Measurements from ENCODE around the gene INS.

- TF ChIP-seq POLR2A (IDR thresholded peaks at IDR 0.05), result no peak
- TF ChIP-seq, protein P1, sequence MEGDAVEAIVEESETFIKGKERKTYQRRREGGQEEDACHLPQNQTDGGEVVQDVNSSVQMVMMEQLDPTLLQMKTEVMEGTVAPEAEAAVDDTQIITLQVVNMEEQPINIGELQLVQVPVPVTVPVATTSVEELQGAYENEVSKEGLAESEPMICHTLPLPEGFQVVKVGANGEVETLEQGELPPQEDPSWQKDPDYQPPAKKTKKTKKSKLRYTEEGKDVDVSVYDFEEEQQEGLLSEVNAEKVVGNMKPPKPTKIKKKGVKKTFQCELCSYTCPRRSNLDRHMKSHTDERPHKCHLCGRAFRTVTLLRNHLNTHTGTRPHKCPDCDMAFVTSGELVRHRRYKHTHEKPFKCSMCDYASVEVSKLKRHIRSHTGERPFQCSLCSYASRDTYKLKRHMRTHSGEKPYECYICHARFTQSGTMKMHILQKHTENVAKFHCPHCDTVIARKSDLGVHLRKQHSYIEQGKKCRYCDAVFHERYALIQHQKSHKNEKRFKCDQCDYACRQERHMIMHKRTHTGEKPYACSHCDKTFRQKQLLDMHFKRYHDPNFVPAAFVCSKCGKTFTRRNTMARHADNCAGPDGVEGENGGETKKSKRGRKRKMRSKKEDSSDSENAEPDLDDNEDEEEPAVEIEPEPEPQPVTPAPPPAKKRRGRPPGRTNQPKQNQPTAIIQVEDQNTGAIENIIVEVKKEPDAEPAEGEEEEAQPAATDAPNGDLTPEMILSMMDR (IDR thresholded peaks at IDR 0.05), result no peak
These were observed 16.1 kb upstream of the INS start for GRCh38 chr11:2177076-2177475.

All from Peyer's patch (tissue), 4 donors.